HG03378 (cell line): Measurements from ENCODE around the gene DAGLA.
A peak's percentile ranks its signal among the peaks of the same experiment; 100 is the strongest.

Experiments used
- ATAC-seq: cut with Tn5 transposase; IDR thresholded peaks from one replicate; pipeline ENCODE4 v1.9.1; 2021; ENCODE audit warnings: mild to moderate bottlenecking, moderate library complexity; ENCODE audit not compliant: unreplicated experiment

The DAGLA gene

DNA sequence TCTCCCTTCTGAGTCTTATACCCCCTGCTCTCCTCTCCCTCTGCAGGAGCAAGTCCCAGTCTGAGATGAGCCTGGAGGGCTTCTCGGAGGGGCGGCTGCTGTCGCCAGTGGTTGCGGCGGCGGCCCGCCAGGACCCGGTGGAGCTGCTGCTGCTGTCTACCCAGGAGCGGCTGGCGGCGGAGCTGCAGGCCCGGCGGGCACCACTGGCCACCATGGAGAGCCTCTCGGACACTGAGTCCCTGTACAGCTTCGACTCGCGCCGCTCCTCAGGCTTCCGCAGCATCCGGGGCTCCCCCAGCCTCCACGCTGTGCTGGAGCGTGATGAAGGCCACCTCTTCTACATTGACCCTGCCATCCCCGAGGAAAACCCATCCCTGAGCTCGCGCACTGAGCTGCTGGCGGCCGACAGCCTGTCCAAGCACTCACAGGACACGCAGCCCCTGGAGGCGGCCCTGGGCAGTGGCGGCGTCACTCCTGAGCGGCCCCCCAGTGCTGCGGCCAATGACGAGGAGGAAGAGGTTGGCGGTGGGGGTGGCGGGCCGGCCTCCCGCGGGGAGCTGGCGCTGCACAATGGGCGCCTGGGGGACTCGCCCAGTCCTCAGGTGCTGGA is 63.4 kb downstream of the DAGLA start:
- no peak for ATAC-seq

DNA sequence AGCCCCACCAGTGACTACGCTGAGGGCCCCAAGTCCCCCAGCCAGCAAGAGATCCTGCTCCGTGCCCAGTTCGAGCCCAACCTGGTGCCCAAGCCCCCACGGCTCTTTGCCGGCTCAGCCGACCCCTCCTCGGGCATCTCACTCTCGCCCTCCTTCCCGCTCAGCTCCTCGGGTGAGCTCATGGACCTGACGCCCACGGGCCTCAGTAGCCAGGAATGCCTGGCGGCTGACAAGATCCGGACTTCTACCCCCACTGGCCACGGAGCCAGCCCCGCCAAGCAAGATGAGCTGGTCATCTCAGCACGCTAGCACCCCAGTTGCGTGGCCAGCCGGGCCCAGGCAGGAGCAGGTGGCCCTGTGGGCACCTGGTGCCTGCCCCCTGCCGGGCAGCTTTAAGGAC is 64.0 kb downstream of the DAGLA start:
- no peak for ATAC-seq

DNA sequence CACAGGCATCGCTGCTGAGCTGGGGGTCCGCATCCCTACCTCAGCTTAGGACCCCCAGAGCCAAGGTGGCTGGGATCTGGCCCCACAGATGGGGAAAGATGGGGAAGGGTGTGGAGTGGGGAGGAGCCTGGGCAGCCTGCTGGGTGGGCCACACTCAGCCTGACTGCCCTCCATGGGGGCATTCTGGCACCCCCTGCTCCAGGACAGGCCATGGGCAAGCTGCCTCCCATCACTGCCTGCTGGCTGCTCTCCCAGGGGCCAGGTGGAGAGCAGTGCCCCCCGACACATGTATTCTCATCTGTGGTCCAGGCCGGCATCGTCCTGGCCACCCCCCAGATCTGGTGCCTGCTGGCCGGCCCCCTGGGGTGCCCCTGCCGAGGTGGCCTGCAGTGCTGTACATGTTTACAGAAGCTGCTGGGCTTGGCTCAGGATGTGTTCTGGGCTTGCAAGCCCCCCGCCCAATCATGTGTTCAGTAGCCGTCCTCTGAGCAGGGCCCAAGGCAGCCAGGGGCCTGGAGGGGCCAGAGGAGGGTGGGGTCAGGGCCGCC is 64.5 kb downstream of the DAGLA start:
- ATAC-seq = no peak

DNA sequence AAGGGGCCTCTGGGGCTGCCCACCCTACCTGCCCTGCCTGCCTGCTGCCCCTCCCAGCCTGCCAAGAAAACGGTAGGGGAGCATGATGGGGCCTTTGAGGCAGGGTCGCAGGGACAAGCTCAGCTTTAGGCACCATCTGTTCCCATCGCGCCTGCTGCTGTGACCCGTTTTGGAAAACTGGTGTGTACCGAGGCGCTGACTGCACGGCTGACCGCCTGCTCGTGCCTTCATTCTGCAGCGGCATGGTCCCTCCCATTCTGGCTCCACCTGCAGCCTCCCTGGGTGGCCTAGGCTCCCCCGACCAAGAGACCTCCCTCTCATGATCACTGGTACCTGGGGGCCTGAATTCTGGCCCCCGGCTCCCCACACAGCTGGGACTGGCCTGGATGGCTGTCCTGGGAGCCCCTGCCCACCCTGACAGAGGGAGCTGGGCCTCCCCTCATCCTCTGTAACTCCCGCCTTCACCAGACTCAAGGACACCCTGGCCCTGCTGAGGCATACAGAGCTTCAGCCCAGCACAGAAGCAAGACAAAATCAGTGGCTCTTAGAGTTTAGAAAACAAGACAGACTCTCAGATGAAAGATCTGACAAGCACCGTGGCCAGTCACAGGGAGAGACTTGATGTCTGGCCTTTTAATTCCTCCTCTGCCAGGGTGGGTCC is 65.7 kb downstream of the DAGLA start:
- no peak for ATAC-seq

DNA sequence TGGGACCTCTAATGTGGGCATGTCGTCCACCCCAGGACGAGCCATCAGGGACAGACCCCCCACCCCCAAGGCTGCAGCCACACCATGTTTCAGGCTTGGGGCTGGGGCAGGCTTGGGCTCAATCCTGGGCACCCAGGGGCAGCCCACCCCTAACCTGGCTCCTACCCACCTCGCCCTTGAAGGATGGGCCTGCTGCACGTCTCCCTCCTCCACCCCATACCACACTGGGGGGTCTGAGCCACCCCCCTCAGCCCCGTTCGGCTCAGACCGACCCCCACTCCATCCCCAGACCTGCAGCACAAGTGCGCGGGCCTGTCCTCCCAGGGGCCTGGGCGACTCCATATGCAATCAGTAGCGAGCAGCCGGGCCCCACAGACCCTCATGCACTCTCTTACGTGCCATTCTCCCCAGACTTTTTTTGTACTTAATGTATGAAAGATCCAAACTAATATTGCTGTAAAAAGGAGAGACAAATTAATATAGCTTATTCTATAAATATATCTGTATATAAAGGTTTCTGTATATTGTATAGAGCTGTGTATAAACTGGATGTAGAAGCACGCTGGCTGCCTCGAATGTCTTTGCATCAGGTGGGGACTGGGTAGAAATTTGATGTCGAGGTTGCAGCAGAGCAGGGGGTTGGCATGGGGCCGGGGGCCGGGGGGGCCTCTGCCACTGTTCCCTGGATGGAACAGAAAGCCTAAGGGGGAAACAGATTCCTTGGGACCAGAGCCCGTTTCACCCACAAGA is 66.4 kb downstream of the DAGLA start:
- no peak for ATAC-seq

DNA sequence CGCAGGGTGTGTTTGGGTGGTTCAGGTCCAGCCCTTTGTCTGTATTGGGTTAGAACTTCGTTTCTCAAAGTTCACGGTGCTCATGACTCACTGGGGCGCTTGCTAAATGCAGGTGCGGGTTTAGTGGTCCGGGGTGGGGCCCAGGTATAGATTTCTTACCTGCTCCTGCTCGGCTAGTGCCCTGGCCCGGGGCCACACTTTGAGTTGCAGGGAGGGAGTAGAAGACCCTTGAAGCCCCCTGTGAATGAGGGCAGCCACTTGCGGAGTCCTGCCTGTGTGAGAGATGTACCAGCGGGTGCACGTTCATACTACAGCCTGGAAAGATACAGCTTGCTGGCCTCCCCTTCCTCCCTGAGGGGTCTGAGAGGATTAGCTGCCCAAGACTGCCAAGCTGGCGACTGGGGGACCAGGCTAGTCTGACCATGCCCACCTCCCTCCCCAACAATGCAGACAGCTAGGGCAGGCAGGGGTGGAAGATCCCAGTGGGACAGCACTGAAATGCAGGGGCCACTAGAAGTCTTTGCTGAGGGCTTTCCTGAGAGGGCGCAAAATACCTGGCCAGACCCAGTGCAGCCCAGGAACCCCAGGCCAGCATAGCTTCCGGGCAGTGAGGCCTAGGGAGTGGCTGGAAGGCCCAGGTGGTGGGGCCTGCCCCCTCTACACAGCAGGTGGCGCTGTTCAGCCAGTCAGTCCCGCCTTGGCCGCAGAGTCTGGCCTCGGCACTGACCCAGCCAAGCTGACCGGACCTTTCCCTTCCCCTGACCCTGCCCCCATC is 67.2 kb downstream of the DAGLA start:
- ATAC-seq = no peak

DNA sequence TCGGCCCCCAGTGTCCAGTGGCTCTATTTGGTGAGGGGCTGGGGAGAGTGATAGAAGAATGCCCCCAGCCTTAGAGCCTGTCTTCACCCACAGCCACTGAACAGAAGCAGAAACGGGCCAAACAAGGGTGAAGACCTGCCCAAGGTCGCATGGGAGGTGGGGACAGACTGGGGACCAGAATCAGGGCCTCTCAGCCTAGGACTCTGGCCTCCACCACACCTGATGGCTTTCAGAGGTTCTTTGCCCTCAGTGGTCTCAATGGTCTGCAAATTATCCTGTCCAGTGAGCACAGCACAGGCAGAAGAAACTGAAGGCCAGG is 67.7 kb downstream of the DAGLA start:
- ATAC-seq = no peak

DNA sequence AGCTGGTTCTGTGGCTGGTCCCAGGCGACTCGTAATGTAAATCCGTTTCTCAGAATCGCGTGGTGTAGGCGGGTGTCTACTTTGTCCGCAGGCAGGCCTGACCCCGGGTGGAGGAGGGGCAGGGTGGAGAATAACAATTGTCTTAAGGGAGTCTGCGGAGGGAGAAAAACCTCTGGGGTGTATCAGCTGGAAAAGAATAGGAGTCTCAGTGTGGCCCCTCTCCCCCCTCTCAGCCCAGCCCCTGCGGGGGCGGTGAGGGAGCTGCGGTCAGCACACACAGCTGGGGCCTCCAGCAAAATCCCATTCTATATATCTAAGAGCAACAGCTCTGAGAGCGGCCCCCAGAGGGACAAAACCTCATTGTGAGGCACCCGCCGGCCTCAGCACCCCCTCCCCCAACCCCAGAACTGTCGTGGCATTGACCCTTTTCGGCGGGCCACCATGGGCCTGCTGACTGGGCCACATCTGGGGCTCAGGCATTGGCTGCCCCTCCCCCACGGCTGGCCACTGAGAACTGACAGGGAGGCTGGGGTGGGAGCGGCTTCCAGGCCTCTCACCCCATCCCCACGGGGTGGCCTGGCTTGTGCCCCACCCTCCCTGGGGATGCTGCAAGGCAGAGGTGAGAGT is 69.5 kb downstream of the DAGLA start:
- ATAC-seq = no peak

DNA sequence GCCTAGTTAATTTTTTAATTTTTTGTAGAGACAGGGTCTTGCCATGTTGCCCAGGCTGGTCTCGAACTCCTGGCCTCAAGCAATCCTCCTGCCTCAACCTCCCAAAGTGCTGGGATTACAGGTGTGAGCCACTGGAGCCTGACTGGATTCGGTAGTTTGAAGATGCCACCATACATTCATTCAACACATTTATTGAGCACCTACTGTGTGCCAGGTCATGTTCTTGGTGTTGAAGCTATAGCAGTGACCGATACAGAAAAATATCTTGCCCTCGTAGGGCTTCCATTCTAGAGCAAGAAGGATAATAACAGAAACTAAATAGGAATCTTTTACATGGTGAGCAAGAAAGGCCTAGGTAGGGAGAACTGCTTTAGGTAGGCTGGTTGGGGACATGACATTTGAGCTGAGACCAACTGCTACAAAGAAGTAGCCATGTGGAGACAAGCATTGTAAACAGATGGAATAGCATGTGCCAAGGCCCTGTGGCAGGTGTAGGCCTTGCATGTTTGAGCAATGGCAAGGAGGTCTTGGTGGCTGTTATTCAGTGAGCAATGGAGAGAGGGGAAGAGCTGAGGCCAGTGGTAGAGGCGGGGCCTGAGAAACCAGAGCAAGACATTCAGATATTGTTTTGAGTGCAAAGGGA is 70.6 kb downstream of the DAGLA start:
- ATAC-seq = no peak

DNA sequence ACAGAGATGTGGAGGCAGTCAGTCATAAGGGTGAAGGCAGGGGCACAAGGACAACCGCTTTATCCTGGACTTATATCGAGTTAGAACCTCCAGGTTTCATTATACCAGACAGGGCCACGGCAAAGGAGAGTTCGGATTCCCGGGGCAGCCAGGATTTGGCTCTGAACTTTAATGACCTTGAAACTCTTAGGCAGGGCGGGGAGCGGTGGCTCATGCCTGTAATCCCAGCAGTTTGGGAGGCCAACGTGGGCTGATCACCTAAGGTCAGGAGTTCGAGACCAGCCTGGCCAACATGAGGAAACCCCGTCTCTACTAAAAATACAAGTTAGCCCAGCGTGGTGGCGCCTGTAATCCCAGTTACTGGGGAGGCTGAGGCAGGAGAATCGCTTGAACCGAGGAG is 71.2 kb downstream of the DAGLA start:
- ATAC-seq = no peak

DNA sequence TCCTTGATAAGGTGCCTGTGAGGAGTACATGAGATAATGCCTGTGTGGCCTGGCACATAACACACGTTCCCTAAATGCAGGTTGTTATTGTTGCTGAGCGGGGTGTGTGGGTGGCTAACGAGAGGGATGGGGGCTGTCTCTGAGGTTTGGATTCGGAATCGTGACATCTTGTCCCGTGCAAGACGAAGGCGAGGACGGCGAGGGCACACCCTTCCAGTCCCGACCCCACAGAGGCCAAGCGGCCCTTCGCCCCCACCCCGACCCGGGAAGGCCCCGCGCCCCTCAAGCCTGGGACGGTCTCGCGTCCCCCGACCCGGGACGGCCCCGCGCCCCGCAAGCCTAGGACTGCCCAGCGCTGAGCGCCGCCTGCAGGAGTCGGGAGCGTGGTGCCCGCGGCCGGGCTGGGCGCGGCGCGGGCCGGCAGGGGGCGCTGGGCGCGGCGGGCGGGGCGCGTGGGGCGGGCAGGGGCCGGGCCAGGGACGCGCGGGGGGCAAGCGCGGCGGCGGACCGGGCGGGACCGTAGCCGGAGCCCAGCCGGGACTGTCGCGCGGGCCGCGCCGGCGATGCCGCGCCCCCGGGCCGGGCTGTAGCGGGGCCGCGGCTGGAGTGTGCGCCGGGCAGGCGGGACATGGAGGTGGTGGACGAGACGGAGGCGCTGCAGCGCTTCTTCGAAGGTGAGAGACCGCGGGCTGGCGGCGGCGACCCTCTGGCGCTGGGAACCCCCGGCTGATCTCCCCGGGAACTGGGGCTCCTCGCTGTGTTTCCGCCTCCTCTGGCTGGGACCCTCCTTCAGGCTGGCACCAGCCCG is 72.1 kb downstream of the DAGLA start, which contains the start of gene MYRF:
Gene MYRF (plus strand): TSS at position 520 of the 808 bp plus-strand sequence. CDS start 109 bp downstream, at position 629.
- ATAC-seq = no peak

DNA sequence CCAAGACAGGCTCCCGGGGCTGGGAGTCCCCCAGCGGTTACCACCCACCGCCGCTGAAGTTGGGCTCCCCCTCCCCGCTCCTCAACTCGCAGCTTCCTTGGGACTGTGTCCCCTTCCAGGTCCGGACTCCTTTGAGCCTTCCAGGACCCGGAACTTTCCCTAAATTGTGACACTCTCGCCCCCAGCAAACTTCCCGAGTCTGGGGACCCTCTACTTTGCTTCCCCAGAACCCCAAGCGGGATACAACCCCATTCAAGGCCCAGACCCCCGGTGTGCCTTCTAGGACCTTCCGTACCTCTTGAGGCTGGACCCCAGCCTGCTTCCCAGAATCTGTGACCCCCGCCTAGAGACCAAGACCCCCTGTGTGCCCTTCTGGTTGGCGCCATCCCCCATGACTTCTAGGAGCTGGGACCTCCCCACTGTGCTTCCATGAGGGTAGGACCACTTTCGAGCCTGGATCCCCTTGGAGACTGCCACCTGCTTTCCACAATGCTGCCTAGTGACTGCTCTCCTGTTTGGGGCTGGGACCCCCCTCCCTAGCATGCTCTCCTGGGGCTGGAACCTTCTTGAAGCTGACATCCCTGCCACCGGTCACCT is 72.8 kb downstream of the DAGLA start:
- ATAC-seq = no peak

DNA sequence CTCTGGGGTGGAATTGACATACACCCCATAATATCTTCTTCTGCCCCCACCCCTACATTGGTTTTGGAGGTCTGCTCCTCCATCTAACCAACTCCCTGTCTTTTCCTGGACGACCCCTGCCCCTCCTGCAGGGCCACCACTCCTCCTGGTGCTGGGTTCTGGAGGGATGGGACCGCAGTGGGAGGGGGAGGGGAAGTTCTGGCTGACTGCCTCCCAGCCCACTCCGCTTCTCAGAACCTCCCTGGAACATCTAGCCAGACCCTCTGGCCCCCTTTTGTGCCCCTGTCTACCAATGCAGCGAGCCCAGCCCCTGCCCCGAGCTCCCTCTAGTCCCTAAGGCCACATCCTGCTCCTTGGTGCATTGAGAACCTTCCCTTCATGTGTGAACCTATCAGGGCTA is 73.5 kb downstream of the DAGLA start:
- ATAC-seq = no peak

DNA sequence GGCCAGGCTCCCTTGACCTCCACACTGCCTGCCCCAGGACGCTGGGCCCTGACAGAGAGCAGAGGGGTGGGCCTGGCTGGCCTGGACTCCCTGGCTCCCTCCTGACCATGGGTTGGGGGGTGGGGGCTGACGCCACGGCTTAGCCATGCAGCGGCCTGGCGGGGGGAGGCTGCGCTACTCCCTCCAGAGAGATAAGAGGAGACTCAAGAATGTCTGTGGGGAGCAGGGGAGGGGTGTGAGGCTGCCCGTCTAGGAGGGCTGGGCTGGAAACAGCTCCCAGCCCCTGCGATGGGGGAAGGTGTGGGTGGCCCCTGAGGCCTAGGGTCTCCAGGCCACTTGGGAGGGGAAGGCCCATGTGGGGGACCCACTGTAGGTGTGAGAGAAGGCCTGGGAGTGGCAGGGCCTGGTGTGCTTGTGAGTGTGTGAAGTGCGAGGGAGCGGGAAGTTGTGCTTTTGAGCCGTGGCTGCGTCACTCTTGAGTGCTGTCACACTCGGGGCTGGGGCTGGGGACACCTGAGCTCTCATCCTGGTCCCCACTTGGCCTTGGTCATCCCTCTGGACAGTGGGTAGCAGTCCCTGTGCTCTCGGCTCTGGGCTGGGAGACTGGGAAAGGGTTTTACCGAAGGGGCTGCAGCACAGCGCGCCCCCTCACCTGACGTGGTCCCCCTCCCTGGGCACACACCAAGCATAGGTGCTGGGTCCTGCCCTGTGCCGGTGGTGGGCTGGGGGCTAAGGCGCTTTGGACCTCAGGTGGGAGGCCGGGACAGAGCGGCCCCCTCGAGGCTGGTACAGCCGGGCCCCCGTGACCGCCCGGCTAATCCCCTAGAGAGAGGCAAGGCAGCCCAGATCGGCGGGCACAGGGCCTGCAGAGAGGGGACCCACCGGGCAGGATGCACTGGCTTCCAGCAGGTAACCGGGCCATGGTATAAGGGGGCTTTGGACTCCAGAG is 74.6 kb downstream of the DAGLA start:
- no peak for ATAC-seq

DNA sequence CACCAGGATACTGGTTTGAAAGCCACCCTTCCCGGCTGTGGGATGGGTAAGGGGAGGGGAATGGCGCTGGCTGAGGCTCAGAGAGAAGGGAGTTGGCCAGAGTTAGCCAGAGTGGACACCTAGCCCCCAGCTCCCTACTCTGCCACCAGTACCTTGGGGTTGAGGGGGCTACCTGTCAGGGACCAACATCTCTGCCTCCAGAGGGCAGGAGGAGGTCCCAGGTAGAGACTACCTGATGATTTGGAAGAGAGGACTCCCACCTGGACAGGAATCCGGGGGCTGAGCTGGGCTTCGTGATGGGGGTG is 75.9 kb downstream of the DAGLA start:
- no peak for ATAC-seq

DNA sequence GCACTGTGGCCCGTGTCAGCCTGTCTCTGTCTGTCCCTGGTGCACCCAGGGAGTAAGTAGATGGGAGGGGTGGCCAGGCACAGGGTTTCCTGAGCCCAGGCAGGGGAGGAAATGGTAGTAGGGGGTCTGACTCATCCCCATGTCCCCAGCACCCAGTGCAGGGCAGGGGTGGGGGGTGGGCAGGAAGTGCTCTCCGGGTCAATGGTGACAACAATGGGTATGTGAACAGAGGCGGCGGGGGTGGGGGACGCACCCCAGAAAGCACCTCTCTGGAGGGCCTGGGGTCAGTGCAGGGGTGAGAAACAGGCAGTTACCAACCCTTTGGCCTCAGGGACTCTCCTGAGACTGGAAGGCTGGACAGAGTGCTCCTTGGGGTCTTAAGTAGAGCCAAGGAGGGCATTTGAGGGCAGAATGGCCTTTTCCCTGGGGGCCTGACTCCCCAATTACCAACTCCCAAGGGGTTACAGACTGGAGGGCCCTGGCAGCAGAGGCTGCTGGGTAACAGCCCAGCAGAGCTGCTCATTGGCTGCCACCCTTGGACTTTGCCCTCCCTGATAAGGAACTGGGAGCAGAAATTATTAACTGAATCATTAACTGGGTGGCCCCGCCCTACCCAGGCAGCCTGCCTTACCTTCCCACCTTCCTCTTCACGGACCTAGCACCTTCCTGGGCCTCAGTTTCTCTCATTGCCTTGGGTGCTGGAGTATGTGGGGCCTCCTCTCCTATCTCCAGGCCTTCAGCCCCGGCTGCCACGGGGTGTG is 76.4 kb downstream of the DAGLA start:
- peak; percentile 42 for ATAC-seq

DNA sequence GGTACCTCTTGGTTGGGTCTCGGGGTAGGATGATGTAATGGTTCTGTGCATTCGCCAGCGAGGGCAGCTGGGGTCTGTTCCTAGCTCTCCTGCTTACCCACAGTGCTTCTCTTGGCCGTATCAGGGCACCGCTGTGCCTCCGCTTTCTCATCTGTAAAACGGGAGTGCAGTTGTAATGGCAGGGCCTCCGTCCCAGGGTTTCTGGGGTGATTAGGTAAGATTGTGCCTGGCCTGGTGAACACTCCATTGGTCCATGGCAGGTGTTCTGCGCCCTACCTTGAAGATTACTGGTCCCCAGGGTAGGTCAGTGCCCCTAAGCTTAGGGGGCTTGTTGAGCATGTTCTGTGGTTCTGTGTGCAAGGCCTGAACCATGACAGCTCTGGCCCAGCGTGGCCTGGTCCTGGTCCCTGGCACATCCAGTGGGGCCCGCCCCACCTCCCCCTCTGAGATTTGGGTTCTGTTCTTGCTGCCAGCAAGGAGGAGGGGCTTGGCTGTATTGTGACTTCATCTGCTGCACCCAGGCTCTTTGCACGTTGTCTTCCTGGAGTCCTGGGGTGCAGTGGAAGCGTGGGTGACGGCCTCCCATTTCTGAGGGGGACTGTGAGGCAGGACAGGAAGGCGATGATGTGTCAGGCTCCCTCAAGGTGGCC is 77.1 kb downstream of the DAGLA start:
- ATAC-seq = no peak
